Body of pancreas (tissue), 4 donors: ENCODE measurements around the gene EPM2A. TPM values are rescaled to one million over a fixed set of nuclear protein-coding genes. Genes with fewer than 3 reads are reported as not detected.

Experiments
- ATAC-seq: fragments of 150-250 bp; one replicate; pipeline ENCODE4 v1.9.1; 2016
- DNase-seq, 4 donors: peaks; one replicate each; pipeline ENCODE4 v3.0.0-alpha.2; 2019
- H3K27ac ChIP-seq, 4 donors: fragments of 200-600 bp; sonication (generic); 1 replicate in 3 of 4; 2 replicates in 1 of 4; pipeline versions ENCODE4 v1.5.1 to v1.6.1; 2016 to 2019; ENCODE audit warnings: mild to moderate bottlenecking in 1 of 4, mixed read lengths in 1 of 4, moderate library complexity in 1 of 4
- H3K27me3 ChIP-seq, 2 donors: fragments of 200-600 bp; sonication (generic); one replicate each; pipeline ENCODE4 v1.6.0; 2016; ENCODE audit warnings: mild to moderate bottlenecking in 1 of 2
- H3K36me3 ChIP-seq, 2 donors: fragments of 200-600 bp; sonication (generic); replicated peaks in 1 of 2; 2 replicates each; pipeline ENCODE4 v1.5.1; 2016; ENCODE audit warnings: low read depth in 2 of 2; ENCODE audit not compliant: insufficient read depth in 1 of 2
- H3K4me1 ChIP-seq: fragments of 200-600 bp; sonication (generic); one replicate; pipeline ENCODE4 v1.6.0; 2016
- H3K4me3 ChIP-seq, 2 donors: fragments of 200-600 bp; sonication (generic); 1 replicate in 1 of 2; 2 replicates in 1 of 2; pipeline ENCODE4 v1.5.1; 2016 to 2019
- H3K9me3 ChIP-seq, 3 donors: fragments of 200-600 bp; sonication (generic); 1 replicate in 2 of 3; 2 replicates in 1 of 3; pipeline ENCODE4 v1.5.1; 2016
- CTCF ChIP-seq, 7 experiments: fragments of 450-650 bp in 4 of 7; fragments of 200-600 bp in 3 of 7; sonication (generic) in 3 of 7; IDR thresholded peaks; one replicate each; pipeline ENCODE4 v1.5.1; 2016 to 2019; ENCODE audit warnings: antibody characterized with exemption in 7 of 7
- POLR2A ChIP-seq, 3 donors: fragments of 450-650 bp; IDR thresholded peaks; one replicate each; pipeline ENCODE4 v1.6.1; 2016; ENCODE audit warnings: antibody characterized with exemption in 3 of 3, mild to moderate bottlenecking in 2 of 3
- WGBS, 2 donors: methylation state at CpG; one replicate each; pipeline ENCODE4 v1.1.5; 2017; 5-methylcytosine and 5-hydroxymethylcytosine counted together
- intact Hi-C: fragments of 100-400 bp; cut with DNase I; formaldehyde crosslinking; loops from one replicate; pipeline ENCODE4 v1.15.1; 2023
- total RNA-seq, 2 donors: library from RNA; depleted of rRNA; stranded (reverse); fragments of >200 nt; gene quantifications; one replicate each; pipeline ENCODE4 v1.1.0, GENCODE V29; 2016

EPM2A gene
- total RNA-seq, 2 donors from 2014 or later: 17.4 to 18.8 TPM

GRCh38 chr6:145670311-145670710 is 65.0 kb downstream of the EPM2A start:
- Histone ChIP-seq H3K4me3 (no peak overlapping the region), H3K36me3 (no peaks in the 10 kb centered on the region), H3K27ac (no peak overlapping the region), H3K9me3 (no peaks in the 10 kb centered on the region), H3K27me3 (no peaks in the 10 kb centered on the region), H3K4me1 (no peaks in the 10 kb centered on the region)
- 62 to 68% methylated on average over 1 of the region's 1 CpG for WGBS, 2 donors
- TF ChIP-seq CTCF (IDR thresholded peaks at IDR 0.05) (no peak), POLR2A (IDR thresholded peaks at IDR 0.05) (no peak)
- DNase-seq (no peak), ATAC-seq (no peak)
- intact Hi-C loops: no loop called here

- WGBS, 2 donors: 88% methylated on average over 2 of the region's 2 CpGs
- no peaks in the 10 kb centered on the region for H3K9me3 ChIP-seq
- no peak for DNase-seq
- H3K27ac ChIP-seq: no peak overlapping the region
- intact Hi-C loops: no loop called here
- no peaks in the 10 kb centered on the region for H3K36me3 ChIP-seq
- no peak overlapping the region for H3K4me3 ChIP-seq
- H3K4me1 ChIP-seq: no peaks in the 10 kb centered on the region
- no peaks in the 10 kb centered on the region for H3K27me3 ChIP-seq
- no peak for TF ChIP-seq CTCF (IDR thresholded peaks at IDR 0.05)
- no peak for TF ChIP-seq POLR2A (IDR thresholded peaks at IDR 0.05)
- ATAC-seq: no peak
Observed at GRCh38 chr6:145669627-145670034, 65.7 kb downstream of the EPM2A start.

GRCh38 chr6:145668844-145669243 is 66.5 kb downstream of the EPM2A start:
- Histone ChIP-seq H3K4me3 (no peak overlapping the region), H3K27me3 (no peaks in the 10 kb centered on the region), H3K27ac (no peak overlapping the region), H3K9me3 (no peaks in the 10 kb centered on the region), H3K4me1 (no peaks in the 10 kb centered on the region), H3K36me3 (no peaks in the 10 kb centered on the region)
- WGBS, 2 donors: 54 to 55% methylated on average over 1 of the region's 1 CpG
- TF ChIP-seq CTCF (IDR thresholded peaks at IDR 0.05) (no peak), POLR2A (IDR thresholded peaks at IDR 0.05) (no peak)
- DNase-seq (no peak), ATAC-seq (no peak)
- intact Hi-C loops: no loop called here

- 82 to 87% methylated on average over 6 of the region's 6 CpGs for WGBS, 2 donors
- intact Hi-C loops: no loop called here
Observed at GRCh38 chr6:145660676-145661075, 74.6 kb downstream of the EPM2A start.

More at GRCh38 chr6:145660676-145661075, 74.6 kb downstream of the EPM2A start:
- Histone ChIP-seq H3K9me3 (no peaks in the 10 kb centered on the region), H3K27me3 (no peaks in the 10 kb centered on the region), H3K4me3 (no peak overlapping the region), H3K27ac (no peak overlapping the region), H3K4me1 (no peaks in the 10 kb centered on the region), H3K36me3 (no peaks in the 10 kb centered on the region)
- DNase-seq: no peak
- no peak for TF ChIP-seq POLR2A (IDR thresholded peaks at IDR 0.05)
- TF ChIP-seq CTCF (IDR thresholded peaks at IDR 0.05): no peak
- ATAC-seq: no peak
